ENCODE measurements around the gene SERPINA4.

The SERPINA4 gene

DNA sequence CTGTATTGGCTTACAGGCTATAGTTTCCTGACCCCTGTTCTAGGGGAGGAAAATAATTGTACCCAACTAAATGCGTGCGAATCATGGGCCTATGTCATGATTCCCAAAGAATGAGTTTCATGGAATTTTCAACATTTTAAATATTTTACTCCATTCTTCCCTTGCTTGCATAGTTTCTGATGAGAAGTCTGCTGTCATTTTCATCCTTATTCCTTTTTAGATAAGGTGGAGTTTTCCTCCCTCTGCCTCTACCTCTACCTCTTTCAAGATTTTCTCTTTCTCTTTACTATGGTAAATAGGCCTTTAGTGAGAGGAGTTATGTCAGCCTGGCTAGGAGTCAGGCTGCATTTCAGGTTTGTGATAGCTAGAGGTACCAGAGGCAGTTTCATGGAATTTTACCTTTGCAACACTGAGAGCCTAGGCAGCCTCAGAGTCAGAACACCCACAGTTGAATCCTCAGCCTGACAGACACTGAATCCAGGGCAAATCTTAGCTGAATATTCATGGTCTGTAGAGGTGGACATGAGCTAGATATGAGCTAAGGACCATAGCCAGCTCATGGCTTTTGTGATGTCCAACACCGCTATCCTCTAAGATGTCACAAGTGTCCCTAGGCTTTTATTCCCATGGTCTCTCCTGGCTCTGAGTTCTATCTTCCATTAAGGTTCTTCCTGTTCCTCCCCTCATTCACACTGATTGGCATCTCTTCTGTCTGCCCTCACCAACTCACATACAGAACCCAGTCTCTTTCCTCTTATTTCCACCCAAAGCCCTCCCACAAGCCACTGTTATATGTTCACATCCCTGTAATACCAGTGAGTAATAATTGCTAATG lies 57.0 kb downstream of the SERPINA4 start:
- Mint-ChIP-seq H3K36me3 (peaks cover 3% of the 10 kb centered on the region), H3K9me3 (ENCODE audit: low read depth) (peaks cover 18% of the 10 kb centered on the region), H3K27me3 (no peaks in the 10 kb centered on the region), H3K4me3 (no peak overlapping the region), H3K4me1 (ENCODE audit: low read depth) (no peaks in the 10 kb centered on the region), H3K27ac (no peak overlapping the region)

DNA sequence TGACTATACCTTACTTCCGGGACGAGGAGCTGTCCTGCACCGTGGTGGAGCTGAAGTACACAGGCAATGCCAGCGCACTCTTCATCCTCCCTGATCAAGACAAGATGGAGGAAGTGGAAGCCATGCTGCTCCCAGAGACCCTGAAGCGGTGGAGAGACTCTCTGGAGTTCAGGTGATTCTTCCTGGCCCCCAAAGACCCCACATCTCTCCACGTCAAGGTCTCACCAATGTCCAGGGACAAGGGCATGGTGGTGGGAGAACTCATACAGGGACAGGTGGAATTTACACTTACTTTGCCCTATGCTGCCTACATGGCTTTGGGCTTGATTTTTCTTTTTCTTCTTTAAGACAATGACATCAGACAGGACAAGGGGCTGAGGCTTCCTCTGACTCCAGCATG lies 58.1 kb downstream of the SERPINA4 start:
- no peaks in the 10 kb centered on the region for H3K27me3 Mint-ChIP-seq
- no peak overlapping the region for H3K27ac Mint-ChIP-seq
- no peaks in the 10 kb centered on the region for H3K4me1 Mint-ChIP-seq (ENCODE audit: low read depth)
- H3K9me3 Mint-ChIP-seq (ENCODE audit: low read depth): peaks cover 18% of the 10 kb centered on the region
- peaks cover 3% of the 10 kb centered on the region for H3K36me3 Mint-ChIP-seq
- no peak overlapping the region for H3K4me3 Mint-ChIP-seq
